ENCODE data around the gene LGALS3BP.

The LGALS3BP gene

DNA sequence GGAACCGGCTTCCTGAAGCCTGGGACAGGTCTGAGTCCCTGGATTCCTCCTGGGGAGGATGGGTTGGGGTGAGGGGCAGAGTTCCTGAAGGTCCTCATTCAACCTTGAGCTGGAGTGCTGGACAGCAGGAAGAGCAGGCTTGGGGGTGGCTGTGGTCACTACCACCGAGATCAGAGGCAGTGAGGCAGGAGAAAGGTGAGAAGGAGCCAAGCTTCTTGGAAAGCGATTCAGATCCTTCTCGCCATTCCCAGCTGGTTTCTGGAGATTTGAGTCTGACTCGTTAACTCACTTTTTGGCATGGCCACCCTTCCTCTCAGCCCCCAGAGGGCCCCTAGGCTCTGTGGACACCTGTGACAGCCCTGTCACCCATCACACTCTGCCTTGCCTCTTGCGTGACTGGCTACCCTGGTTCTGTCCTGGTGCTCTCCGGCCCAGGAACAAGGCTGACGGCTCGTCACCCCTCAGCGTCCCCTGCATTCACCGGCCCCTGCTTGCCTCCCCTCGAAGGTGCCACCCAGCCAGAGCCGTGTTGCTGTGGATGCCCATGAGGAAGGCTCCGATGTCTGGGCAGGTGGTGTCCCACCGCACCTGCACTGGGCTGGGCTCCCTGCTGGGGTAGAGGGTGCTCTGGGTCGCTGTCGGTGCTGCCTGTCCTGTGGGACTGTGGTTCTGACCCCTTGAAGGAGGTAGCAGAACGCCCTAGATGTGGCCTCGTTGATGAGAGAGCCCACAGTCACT, 44.9 kb downstream of the LGALS3BP start:
- DNase-seq: no peak

DNA sequence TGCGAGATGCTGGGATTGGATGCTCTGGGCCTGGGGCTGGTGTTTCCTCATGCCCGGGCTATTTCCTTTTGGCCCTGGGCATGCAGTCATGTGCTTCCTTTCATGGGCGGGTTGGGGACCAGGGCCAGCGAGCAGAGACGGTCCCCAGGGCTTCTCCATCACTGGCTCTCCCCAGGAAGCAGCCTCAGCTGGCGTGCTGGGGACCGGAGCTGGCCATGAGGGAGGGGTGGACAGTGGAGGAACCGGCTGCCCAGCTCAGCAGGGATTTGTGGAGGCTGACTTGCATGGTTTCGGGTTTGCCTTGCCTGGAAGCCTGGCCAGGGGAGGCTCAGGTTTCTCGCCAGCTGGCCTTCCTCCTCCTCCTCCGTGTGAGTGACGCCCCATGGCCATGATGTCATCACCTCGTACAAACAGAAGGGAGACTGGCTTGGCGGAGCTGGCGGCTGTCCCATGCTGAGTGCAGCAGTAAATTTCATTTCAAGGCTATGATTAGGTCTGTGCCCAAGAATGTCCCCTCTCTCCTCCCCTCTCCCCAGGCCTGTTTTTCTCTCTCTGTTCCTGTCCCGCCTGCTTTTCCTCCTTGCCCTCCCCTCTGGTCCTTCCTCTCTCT, 45.7 kb downstream of the LGALS3BP start:
- DNase-seq: peak; percentile 77 to 85 (median 82)

DNA sequence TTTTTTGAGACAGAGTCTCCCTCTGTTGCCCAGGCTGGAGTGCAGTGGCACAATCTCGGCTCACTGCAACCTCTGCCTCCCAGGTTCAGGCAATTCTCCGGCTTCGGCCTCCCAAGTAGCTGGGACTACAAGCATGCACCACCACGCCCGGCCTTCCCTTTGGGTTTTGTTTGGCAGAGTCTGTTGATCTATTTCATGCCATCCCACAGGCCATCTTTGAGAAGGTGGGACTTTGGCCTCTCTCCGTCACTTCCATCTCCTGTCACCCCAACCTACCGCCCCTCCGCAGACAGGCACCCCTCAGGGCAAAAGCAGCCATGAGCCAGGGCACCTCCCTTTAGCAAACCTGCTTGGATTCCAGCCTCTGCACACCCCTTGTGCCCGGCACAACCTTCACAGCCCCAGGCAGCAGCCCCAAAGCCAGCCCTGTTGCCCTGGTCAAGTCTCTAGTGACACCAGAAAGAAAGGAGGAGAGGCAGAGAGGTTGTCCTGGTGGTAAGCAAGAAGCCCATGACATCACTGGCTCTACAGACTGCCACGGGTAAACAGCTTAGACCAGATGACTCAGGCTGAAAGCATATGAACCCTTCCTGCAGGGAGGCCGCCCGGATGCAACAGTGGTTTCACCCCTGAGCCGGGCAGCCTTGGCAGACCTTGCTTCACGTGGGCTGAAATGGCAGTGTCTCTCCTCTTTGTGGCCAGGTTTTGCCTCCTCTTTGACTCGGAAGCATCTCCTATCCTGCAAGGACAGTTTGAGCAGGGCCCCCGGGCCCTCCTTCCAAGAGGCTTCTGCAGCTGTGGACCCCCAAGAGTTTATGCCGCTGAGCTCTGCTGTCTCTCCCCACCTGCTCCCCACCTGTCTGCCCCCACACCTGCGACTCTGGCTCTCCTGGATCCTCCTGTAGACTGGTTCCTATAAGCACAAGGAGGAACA, 46.4 kb downstream of the LGALS3BP start:
- DNase-seq: peak; percentile 77 to 82 (median 77)

DNA sequence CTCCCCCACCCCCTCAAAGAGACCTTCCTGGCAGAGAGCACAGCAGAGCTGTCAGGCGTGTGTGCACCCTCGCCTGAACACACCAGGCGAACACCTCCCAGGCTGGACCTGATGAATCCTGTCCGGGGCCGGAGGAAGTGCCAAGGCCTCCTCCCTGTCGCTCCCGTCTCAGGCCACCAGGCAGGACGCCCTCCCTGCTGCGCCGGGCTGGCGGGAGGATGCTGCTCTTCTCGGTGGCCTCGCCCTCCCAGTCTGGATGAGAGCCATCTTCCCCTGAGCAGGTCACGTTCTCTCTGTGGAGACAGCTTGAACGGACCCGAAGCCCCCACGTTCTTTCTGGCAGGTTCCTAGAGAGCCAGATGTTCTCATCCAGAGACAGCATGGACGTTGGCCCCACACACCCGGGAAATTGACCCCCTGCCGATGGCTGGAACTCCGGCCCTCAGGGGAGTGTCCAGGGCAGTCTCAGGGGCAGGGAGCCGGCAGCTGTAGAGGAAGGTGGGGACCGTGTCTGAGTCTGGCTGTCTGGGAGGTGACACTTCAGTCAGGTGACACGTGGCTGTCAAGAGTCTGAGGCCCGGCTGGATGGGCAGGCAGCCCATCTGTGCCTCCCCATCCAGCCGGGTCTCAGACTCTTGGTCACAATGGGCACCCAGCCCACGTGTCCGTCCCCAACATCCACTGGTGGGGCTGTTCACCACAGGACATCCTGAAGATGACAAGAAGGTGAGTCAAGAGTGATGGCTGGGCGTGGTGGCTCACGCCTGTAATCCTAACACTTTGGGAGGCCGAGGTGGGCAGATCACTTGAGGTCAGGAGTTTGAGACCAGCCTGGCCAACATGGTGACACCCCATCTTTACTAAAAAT, 49.6 kb downstream of the LGALS3BP start:
- DNase-seq: no peak

DNA sequence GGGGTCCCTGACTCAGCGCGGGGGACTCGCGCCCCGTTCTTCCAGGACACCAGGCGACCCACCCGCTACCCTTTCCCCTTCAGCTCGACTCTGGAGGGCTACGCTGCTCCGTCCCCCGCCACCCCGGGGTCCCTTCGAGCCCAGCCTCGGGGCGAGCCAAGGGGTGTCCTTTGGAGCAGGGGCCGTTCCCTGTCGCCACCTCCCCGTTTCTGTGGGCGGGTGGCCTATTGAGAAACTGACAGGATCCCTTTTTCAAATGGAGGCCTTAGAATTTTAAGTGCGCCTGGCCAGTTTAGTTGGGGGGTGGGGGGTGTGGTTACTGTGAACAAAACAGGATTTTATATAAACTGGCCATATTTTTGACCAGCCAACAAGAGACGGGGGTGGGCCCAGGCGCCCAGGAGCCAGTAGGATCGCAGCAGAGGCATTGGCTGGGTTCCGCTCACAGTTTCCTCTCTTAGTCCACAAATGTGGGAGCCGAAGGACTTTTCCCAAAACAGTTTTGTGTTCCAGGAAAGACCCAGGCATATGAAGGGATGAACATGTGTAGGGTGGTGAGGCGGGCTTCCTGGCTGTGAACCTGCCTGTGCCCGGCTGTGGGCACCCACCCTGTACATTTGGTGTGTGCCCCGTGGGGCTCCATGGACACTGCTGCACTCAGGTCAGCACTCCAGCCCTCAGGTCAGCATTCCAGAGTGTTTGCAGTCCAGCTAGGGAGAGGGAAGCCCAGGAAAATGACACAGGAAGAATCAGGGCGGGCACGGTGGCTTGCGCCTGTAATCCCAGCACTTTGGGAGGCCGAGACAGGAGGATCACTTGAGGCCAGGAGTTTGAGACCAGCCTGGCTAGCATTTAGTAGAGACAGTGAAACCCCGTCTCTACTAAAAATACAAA, 53.8 kb downstream of the LGALS3BP start:
- DNase-seq: peak; percentile 89 to 92 (median 90)

- peak; percentile 90 to 95 (median 94) for DNase-seq
These were observed 54.5 kb downstream of the LGALS3BP start, which contains the start of gene TIMP2 for GRCh38 chr17:78925234-78925633. Gene TIMP2 (minus strand): TSS chr17:78925387. CDS start chr17:78925088, 299 bp downstream.

DNA sequence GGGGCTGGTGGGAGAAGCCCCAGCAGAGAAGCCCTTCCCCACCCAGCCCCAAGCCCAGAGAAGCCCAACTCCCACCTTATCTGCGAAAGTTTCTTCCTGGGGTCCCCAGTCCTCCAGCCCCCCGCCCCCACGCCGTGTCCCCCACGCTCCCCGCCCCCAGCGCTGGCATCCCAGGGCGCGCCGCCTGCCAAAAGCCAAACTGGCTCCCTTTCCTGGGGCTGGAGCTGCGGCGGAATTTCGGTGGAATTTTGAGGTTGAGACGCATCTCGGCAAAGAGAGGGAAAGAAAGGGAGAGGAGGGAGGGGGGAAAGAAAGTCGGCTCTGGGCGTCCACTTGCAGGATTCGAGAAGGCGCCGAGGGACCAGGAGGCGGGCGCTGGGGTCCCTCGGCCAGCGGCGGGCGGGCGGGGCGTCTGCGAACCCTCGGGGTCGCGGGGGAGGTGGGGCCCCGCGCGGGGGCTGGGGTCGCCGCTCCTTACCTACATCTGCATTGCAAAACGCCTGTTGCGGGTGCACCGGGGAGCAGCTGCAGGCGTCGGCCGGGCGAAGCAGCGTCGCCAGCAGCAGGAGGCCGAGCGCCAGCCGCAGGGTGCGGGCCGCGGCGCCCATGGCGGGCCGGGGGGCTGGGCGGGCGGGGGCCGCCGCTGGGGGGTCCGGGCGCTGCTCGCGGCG, 55.1 kb downstream of the LGALS3BP start:
- peak in 1 of 3 donors; percentile 42 for DNase-seq

GRCh38 chr17:78923660-78924453, 55.9 kb downstream of the LGALS3BP start:
- peak; percentile 65 to 87 (median 74) for DNase-seq

- DNase-seq: peak; percentile 47 to 49 (median 48)
These were observed 56.8 kb downstream of the LGALS3BP start for GRCh38 chr17:78922816-78923498.

GRCh38 chr17:78921437-78921971, 58.2 kb downstream of the LGALS3BP start:
- no peak for DNase-seq

Measured in suppressor macrophage treated with lipopolysaccharide for 1 hour (primary cell).